LNCAP (cell line): ENCODE results near the gene SLC5A10.

ENCODE experiments used
- CTCF ChIP-seq: fragments of 450-650 bp; IDR thresholded peaks from 2 replicates; pipeline ENCODE4 v1.5.1; 2017; ENCODE audit warnings: mild to moderate bottlenecking

The SLC5A10 gene

GRCh38 chr17:18968345-18968744, 16.4 kb downstream of the SLC5A10 start:
- TF ChIP-seq CTCF, result no peak

GRCh38 chr17:18968945-18969887, 17.3 kb downstream of the SLC5A10 start:
- TF ChIP-seq CTCF, result no peak

GRCh38 chr17:18970582-18971480, 18.9 kb downstream of the SLC5A10 start:
- TF ChIP-seq CTCF, result no peak; the same call in 1 of the 2 replicates

- no peak for TF ChIP-seq CTCF
Measured at GRCh38 chr17:18971801-18972200, 19.8 kb downstream of the SLC5A10 start.

- TF ChIP-seq CTCF, result no peak
Measured at GRCh38 chr17:18974407-18975149, 22.6 kb downstream of the SLC5A10 start.

GRCh38 chr17:18975597-18975996, 23.6 kb downstream of the SLC5A10 start:
- no peak for TF ChIP-seq CTCF

- TF ChIP-seq CTCF, result no peak
Measured at GRCh38 chr17:18976201-18976600, 24.2 kb downstream of the SLC5A10 start.
